Esophagus squamous epithelium (tissue), 5 donors: ENCODE data around the gene EIF1AY. TPM values are rescaled to one million over a fixed set of nuclear protein-coding genes. Genes with fewer than 3 reads are reported as not detected.

Experiments
- DNase-seq: peaks from one replicate; lab custom pipeline; 2025; lab: John Stamatoyannopoulos, UW
- H3K27ac ChIP-seq, 4 donors: fragments of 200-600 bp; sonication (generic); one replicate each; pipeline ENCODE4 v1.5.1; 2016 to 2019; ENCODE audit warnings: mild to moderate bottlenecking in 1 of 4
- H3K27me3 ChIP-seq, 4 donors: fragments of 200-600 bp; sonication (generic); 1 replicate in 3 of 4; 2 replicates in 1 of 4; pipeline versions ENCODE4 v1.5.1 to v1.6.0; 2017 to 2021; ENCODE audit warnings: antibody characterized with exemption in 1 of 4
- H3K36me3 ChIP-seq, 3 donors: fragments of 200-600 bp; sonication (generic); one replicate each; pipeline ENCODE4 v1.5.1; 2016 to 2019
- H3K4me1 ChIP-seq, 3 donors: fragments of 200-600 bp; sonication (generic); one replicate each; pipeline ENCODE4 v1.5.1; 2017 to 2019
- H3K4me3 ChIP-seq, 4 donors: fragments of 200-600 bp; sonication (generic); 1 replicate in 3 of 4; 2 replicates in 1 of 4; pipeline ENCODE4 v1.5.1; 2016 to 2019; ENCODE audit warnings: mild to moderate bottlenecking in 2 of 4, moderate library complexity in 1 of 4
- H3K9me3 ChIP-seq, 3 donors: fragments of 200-600 bp; sonication (generic); one replicate each; pipeline ENCODE4 v1.5.1; 2016 to 2019
- CTCF ChIP-seq, 6 experiments: fragments of 450-650 bp in 4 of 6; fragments of 200-600 bp in 2 of 6; sonication (generic) in 2 of 6; IDR thresholded peaks; one replicate each; pipeline ENCODE4 v1.5.1; 2016 to 2019; ENCODE audit warnings: antibody characterized with exemption in 6 of 6, mild to moderate bottlenecking in 4 of 6, moderate library complexity in 4 of 6
- POLR2A ChIP-seq, 4 donors: fragments of 450-650 bp; IDR thresholded peaks; one replicate each; pipeline ENCODE4 v1.6.1; 2017; ENCODE audit warnings: antibody characterized with exemption in 4 of 4, mild to moderate bottlenecking in 4 of 4, moderate library complexity in 3 of 4
- WGBS, 2 donors: methylation state at CpG; one replicate each; pipeline ENCODE4 v1.1.5; 2018; 5-methylcytosine and 5-hydroxymethylcytosine counted together
- intact Hi-C: fragments of 100-400 bp; cut with DNase I; formaldehyde crosslinking; loops from one replicate; pipeline ENCODE4 v1.15.0; 2022
- small RNA-seq, 4 donors: library from RNA; depleted of rRNA; stranded (forward); fragments of <200 nt; gene quantifications; one replicate each; pipeline ENCODE3, GENCODE V24; 2016
- total RNA-seq, 4 donors: library from RNA; depleted of rRNA; stranded (reverse); fragments of >200 nt; gene quantifications; one replicate each; pipeline ENCODE4 v1.1.0, GENCODE V29; 2016
- donor health status: DM: yes; HTN: yes; CAD: no.

EIF1AY gene
- total RNA-seq, 4 donors from 2014 or later, result 20.4 to 24.0 TPM; not detected in 2

- DNase-seq, result no peak
- intact Hi-C loops, result no loop called here
Observed at GRCh38 chrY:20581687-20582086, 6.1 kb downstream of the EIF1AY start.

GRCh38 chrY:20586161-20586560, 10.6 kb downstream of the EIF1AY start:
- no peak for DNase-seq
- TF ChIP-seq CTCF (IDR thresholded peaks at IDR 0.05) (no peak), POLR2A (IDR thresholded peaks at IDR 0.05) (no peak)
- intact Hi-C loops, result no loop called here
- no peaks in the 10 kb centered on the region for H3K4me1 ChIP-seq
- H3K4me3 ChIP-seq, result no peak overlapping the region
- peaks cover 0 to 53% (median 0%) of the 10 kb centered on the region in 3 donors for H3K36me3 ChIP-seq
- H3K9me3 ChIP-seq, result no peaks in the 10 kb centered on the region
- H3K27ac ChIP-seq, result no peak overlapping the region
- WGBS, 2 donors, result 81% methylated on average over 4 of the region's 4 CpGs; no CpG with 5 or more reads in 1 of the 2 donors
- no peaks in the 10 kb centered on the region for H3K27me3 ChIP-seq

More at GRCh38 chrY:20581687-20582086, 6.1 kb downstream of the EIF1AY start:
- peaks cover 0 to 20% (median 0%) of the 10 kb centered on the region in 3 donors for H3K4me1 ChIP-seq
- H3K9me3 ChIP-seq, result no peaks in the 10 kb centered on the region
- no peak overlapping the region for H3K4me3 ChIP-seq
- H3K36me3 ChIP-seq, result peaks cover 0 to 20% (median 0%) of the 10 kb centered on the region in 3 donors
- TF ChIP-seq POLR2A (IDR thresholded peaks at IDR 0.05) (no peak), CTCF (IDR thresholded peaks at IDR 0.05) (no peak)
- no peak overlapping the region for H3K27ac ChIP-seq
- no peaks in the 10 kb centered on the region for H3K27me3 ChIP-seq
- WGBS, 2 donors, result 76% methylated on average over 3 of the region's 3 CpGs; no CpG with 5 or more reads in 1 of the 2 donors

Small RNA genes within 50 kb of the gene (small RNA-seq; reads per million reads assigned to genes)
- 0 reads per million in 4 donors for gene KDM5DP1

Other genes with a start within 250 kb of the EIF1AY start
- gene RPS4Y2, start 180.3 kb downstream of the EIF1AY start, total RNA-seq, result not detected